ENCODE measurements around the gene ZBED2. TPM values are rescaled to one million over a fixed set of nuclear protein-coding genes. Genes with fewer than 3 reads are reported as not detected.

Gene ZBED2
- total and polyA plus RNA-seq, 2 of the 8 experiments (the other 6 are each of a cell fraction or from before 2014, with no cell fraction given) = not detected

GRCh38 chr3:111571907-111572460 lies 23.2 kb downstream of the ZBED2 start:
- Histone ChIP-seq H3K4me2 (ENCODE audit: insufficient read depth in 1 of 2, low read depth in 2 of 2, low read length in 2 of 2) (no peak overlapping the region), H3K56ac (replicated peaks; ENCODE audit: insufficient read length, low read depth, low read length) (no peak overlapping the region), H2BK120ac (replicated peaks; ENCODE audit: low read depth, low read length) (no peak overlapping the region), H3K4me1 (replicated peaks in 1 of 4; ENCODE audit: control insufficient read depth in 3 of 4, insufficient read depth in 4 of 4, low read length in 3 of 4) (no peaks in the 10 kb centered on the region), H2BK5ac (ENCODE audit: low read depth, low read length) (no peak overlapping the region), H3K36me3 (ENCODE audit: control insufficient read depth in 2 of 4, insufficient read depth in 4 of 4, low read length in 3 of 4) (no peaks in the 10 kb centered on the region), H2BK20ac (ENCODE audit: low read length) (no peak overlapping the region), H4K91ac (replicated peaks; ENCODE audit: insufficient read length, low read length) (no peak overlapping the region), H2BK12ac (ENCODE audit: low read depth, low read length) (no peak overlapping the region), H3K18ac (ENCODE audit: extremely low read depth, low read length) (no peak overlapping the region), H3K79me1 (ENCODE audit: low read depth, low read length) (no peaks in the 10 kb centered on the region), H2BK15ac (ENCODE audit: low read length) (no peak overlapping the region), H3K23ac (ENCODE audit: insufficient read length) (no peak overlapping the region), H3K9me3 (ENCODE audit: insufficient read depth in 2 of 2, low read depth in 1 of 2, low read length in 1 of 2) (no peaks in the 10 kb centered on the region), H3K79me2 (ENCODE audit: control insufficient read depth in 1 of 2, insufficient read depth in 2 of 2, low read length in 2 of 2) (no peaks in the 10 kb centered on the region), H2AFZ (ENCODE audit: low read length) (no peak overlapping the region), H3K14ac (ENCODE audit: insufficient read length) (no peak overlapping the region), H2AK5ac (ENCODE audit: low read depth, low read length) (no peak overlapping the region), H3K23me2 (ENCODE audit: low read depth, low read length) (no peaks in the 10 kb centered on the region), H3K9ac (replicated peaks in 1 of 4; ENCODE audit: extremely low read depth in 1 of 4, low read depth in 3 of 4, low read length in 3 of 4) (no peak overlapping the region), H3K4me3 (ENCODE audit: extremely low read depth in 1 of 4, insufficient read depth in 2 of 4, low read depth in 3 of 4, low read length in 4 of 4) (no peak overlapping the region), H3K4ac (replicated peaks; ENCODE audit: insufficient read length, low read depth, low read length) (no peak overlapping the region), H4K8ac (ENCODE audit: extremely low read depth, insufficient read depth, low read length) (no peak overlapping the region), H3K27ac (ENCODE audit: low read depth, low read length) (no peak overlapping the region), H3K27me3 (replicated peaks in 1 of 4; ENCODE audit: control insufficient read depth in 3 of 4, extremely low read depth in 1 of 4, insufficient read depth in 3 of 4, low read length in 3 of 4) (no peaks in the 10 kb centered on the region), H4K20me1 (replicated peaks in 1 of 2; ENCODE audit: control insufficient read depth in 1 of 2, insufficient read depth in 2 of 2, low read length in 2 of 2) (no peaks in the 10 kb centered on the region), H4K5ac (ENCODE audit: insufficient read length, low read depth, low read length) (no peak overlapping the region)
- no peak for DNase-seq (ENCODE audit: low read depth in 1 of 2, low spot score in 2 of 2)
- CTCF ChIA-PET (ENCODE audit: partially characterized antibody) = interaction anchor here (0.7 kb wide), 1 partner anchor 506 kb away, joined by 3 read pairs; no protein-coding TSS in a partner anchor
- TF ChIP-seq POLR2A (IDR thresholded peaks at IDR 0.05; ENCODE audit: control extremely low read depth in 1 of 2, low read depth in 2 of 2, low read length in 2 of 2) (no peak), HDAC6 (IDR thresholded peaks at IDR 0.05; ENCODE audit: low read depth, low read length) (no peak), E2F6 (IDR thresholded peaks at IDR 0.05) (no peak)
- POLR2A ChIA-PET (ENCODE audit: partially characterized antibody) = no interaction called here
- 84% methylated on average over 6 of the region's 6 CpGs; no CpG with 5 or more reads in 1 of the 2 experiments for WGBS, 2 experiments (ENCODE audit: extremely low coverage in 1 of 2, insufficient coverage in 1 of 2, insufficient read length in 1 of 2, insufficient replicate concordance in 2 of 2, low coverage in 1 of 2, low lambda C conversion rate in 2 of 2, missing lambda C conversion rate in 1 of 2)
- no peak for FAIRE-seq

Measured in H1 (cell line).